Epithelial cell of esophagus (primary cell): ENCODE measurements around the gene GP5.

Source experiments
- DNase-seq: peaks from one replicate; pipeline ENCODE4 v3.0.0; 2010; ENCODE audit warnings: low read depth
- H3K4me3 ChIP-seq: 2 replicates; pipeline ENCODE4 v1.5.1; 2011; ENCODE audit warnings: mild to moderate bottlenecking, low read length, control low read depth
- TF ChIP-seq, protein P1 (sequence below): IDR thresholded peaks from 2 replicates; pipeline ENCODE4 v1.5.1; 2011; ENCODE audit warnings: low read depth, mild to moderate bottlenecking, low read length, control low read depth, inconsistent platforms; ENCODE audit not compliant: insufficient read depth; ENCODE audit errors: missing control alignments

The GP5 gene

DNA sequence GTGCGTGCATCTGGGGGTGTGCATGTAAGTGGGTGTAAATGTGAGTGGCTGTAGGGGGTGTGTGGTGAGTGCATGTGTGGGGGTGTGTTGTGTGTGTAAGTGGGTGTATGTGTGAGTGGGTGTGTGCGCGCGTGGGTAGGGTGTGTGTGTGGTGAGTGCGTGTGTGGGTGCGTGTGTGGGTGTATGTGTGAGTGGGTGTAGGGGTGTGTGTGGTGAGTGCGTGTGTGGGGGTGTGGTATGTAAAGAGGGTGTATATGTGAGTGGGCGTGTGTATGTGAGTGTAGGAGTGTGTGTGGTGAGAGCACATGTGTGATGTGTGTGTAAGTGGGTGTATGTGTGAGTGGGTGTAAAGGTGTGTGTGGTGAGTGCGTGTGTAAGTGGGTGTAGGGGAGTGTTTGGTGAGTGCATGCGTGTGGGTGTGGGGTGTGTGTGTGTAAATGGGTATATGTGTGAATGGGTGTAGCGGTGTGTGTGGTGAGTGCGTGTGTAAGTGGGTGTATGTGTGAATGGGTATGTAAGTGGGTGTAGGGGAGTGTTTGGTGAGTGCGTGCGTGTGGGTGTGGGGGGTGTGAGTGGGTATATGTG is 47.0 kb downstream of the GP5 start:
- no peak for DNase-seq
- H3K4me3 ChIP-seq = no peak overlapping the region
- TF ChIP-seq, protein P1, sequence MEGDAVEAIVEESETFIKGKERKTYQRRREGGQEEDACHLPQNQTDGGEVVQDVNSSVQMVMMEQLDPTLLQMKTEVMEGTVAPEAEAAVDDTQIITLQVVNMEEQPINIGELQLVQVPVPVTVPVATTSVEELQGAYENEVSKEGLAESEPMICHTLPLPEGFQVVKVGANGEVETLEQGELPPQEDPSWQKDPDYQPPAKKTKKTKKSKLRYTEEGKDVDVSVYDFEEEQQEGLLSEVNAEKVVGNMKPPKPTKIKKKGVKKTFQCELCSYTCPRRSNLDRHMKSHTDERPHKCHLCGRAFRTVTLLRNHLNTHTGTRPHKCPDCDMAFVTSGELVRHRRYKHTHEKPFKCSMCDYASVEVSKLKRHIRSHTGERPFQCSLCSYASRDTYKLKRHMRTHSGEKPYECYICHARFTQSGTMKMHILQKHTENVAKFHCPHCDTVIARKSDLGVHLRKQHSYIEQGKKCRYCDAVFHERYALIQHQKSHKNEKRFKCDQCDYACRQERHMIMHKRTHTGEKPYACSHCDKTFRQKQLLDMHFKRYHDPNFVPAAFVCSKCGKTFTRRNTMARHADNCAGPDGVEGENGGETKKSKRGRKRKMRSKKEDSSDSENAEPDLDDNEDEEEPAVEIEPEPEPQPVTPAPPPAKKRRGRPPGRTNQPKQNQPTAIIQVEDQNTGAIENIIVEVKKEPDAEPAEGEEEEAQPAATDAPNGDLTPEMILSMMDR = no peak

DNA sequence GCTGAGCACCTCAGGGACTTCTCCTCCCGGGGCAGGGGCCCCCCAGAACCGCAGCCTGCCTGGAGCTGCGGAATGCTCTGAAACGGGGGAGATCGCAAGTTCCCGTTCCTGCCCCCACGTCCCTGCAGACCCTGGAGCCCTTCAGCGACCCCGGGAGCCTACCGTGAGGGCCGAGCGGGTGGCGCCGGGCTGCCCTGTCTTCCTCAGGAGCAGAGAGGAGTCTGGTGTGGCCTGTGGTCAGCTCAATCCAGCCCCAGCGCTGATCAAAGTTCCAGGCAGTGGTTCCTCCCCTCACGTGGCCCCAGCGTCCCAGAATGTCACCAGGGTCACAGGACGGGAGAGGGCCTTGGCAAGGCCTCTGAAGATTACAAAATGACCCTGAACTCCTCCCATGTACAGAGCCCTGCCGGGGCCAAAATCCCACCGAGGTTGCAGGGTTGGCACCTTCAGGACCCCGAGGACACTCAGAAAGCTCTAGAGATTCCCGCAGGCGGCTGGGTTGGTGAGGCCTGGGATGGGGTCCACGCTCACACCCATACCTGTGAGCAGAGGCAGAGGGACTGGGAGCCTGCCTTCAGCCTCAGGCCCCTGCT is 47.9 kb downstream of the GP5 start, which contains the start of gene CPN2:
Gene CPN2 (minus strand): TSS at position 249 of the 593 bp plus-strand sequence. CDS start 8,626 bp downstream, outside the sequence.
- TF ChIP-seq, protein P1 = no peak
- DNase-seq = no peak
- H3K4me3 ChIP-seq = no peak within 1 kb of the TSS

DNA sequence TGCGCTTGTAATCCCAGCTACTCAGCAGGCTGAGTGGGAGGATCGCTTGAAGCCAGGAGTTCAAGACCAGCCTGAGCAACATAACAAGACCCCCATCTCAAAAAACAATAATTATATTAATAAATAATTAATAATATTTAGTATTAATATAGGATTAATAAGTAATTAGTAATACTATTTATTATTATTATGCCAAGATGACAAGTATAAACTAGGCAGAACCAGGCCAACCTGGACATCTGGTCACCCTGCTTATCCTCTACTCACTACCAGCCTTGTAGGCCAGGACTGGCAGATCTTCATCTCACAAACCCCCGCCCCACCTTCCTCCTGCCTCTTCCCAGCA is 48.4 kb downstream of the GP5 start:
- no peak for DNase-seq

DNA sequence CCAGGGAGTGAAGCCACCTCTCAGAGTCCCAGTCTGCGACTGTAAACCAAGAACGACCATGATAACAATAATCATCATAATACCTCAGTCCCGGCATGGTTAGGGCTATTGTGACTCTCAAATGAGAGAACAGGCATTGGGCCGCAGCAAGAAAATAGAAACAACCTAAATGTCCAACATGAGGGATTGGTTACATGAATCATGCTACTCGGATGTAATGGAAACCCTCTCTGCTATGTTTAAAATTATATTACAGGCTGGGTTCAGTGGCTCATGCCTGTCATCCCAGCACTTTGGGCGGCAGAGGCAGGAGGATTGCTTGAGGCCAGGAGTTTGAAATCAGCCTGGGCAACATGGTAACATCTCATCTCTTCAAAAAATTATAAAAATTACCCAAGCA is 50.7 kb downstream of the GP5 start:
- no peak overlapping the region for H3K4me3 ChIP-seq
- TF ChIP-seq, protein P1 = no peak
- DNase-seq = no peak

More for the DNA sequence above, 48.4 kb downstream of the GP5 start:
- TF ChIP-seq, protein P1 = no peak
- H3K4me3 ChIP-seq = no peak overlapping the region

DNA sequence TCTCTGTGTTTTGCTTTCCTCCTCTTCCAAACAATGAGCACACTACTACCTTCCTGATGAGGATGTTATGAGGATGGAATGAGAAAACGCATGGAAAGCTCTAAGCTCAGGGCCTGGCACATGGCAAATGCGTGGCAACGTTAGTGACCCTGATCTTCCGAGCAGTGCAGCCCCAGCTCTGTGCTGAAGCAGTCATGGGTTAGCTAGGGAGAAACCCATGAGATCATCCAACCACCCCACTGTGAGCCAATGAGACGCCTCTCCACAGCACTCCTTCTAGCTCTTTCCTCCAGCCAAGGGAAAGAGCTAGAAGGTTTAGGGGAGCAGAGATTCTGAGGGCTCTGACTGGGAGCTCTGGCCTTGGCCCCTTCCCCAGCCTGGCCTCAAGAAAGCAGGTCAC is 52.4 kb downstream of the GP5 start:
- TF ChIP-seq, protein P1 = no peak
- no peak overlapping the region for H3K4me3 ChIP-seq
- no peak for DNase-seq

DNA sequence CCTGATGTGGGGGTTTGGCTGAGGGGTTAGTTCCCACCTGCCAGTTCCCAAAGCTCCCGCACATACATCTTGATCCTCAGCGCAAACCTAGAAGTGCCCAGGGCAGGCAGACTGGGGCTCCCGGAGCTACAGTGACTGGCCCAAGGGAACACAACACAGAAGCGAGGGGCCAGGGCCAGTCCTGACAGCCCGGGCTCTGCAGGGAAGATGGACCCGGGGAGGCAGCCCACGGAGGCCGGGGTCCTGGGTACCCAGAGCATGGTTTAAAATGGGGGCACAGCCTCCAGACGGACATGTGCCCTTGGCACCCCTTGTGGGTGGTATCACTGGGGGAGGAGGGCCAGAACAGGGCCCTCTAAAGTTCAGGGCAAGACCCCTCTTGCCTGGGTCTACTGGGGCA is 53.0 kb downstream of the GP5 start:
- H3K4me3 ChIP-seq = no peak overlapping the region
- no peak for DNase-seq
- TF ChIP-seq, protein P1 = no peak
